ENCODE measurements around the gene SMIM5.
"Not testable (repeated sequence)": the region's sequence is repeated elsewhere in the genome, so short reads cannot be mapped to it uniquely, and the experiment has no call there.

The SMIM5 gene

GRCh38 chr17:75626496-75627038 is 6.7 kb upstream of the SMIM5 start:
- no peak for DNase-seq

GRCh38 chr17:75627094-75627493 is 6.1 kb upstream of the SMIM5 start:
- no peak for DNase-seq

- no peak for DNase-seq
Measured at GRCh38 chr17:75628425-75628824, 4.8 kb upstream of the SMIM5 start.

GRCh38 chr17:75629157-75629556 is 4.1 kb upstream of the SMIM5 start:
- no peak for DNase-seq

- no peak for DNase-seq
Measured at GRCh38 chr17:75630071-75630917, 2.9 kb upstream of the SMIM5 start.

- DNase-seq, result no peak
Measured at GRCh38 chr17:75631353-75631752, 1.9 kb upstream of the SMIM5 start.

GRCh38 chr17:75632428-75632827 is 806 bp upstream of the SMIM5 start:
- no peak for DNase-seq

GRCh38 chr17:75633486-75634375 is 497 bp downstream of the SMIM5 start:
- DNase-seq, result peak; percentile 51 to 57

GRCh38 chr17:75634376-75634740 is 1.1 kb downstream of the SMIM5 start:
- no peak for DNase-seq

GRCh38 chr17:75634754-75635609 is 1.7 kb downstream of the SMIM5 start:
- DNase-seq, result no peak

- no peak for DNase-seq
Measured at GRCh38 chr17:75635610-75636202, 2.5 kb downstream of the SMIM5 start.

GRCh38 chr17:75636381-75637142 is 3.3 kb downstream of the SMIM5 start:
- DNase-seq, result no peak

GRCh38 chr17:75637143-75637538 is 3.9 kb downstream of the SMIM5 start:
- DNase-seq, result no peak

GRCh38 chr17:75637551-75637950 is 4.3 kb downstream of the SMIM5 start:
- no peak for DNase-seq

GRCh38 chr17:75638039-75638438 is 4.8 kb downstream of the SMIM5 start:
- not testable (repeated sequence) for DNase-seq

- DNase-seq, result no peak
Measured at GRCh38 chr17:75638893-75639292, 5.7 kb downstream of the SMIM5 start.

GRCh38 chr17:75639327-75639726 is 6.1 kb downstream of the SMIM5 start:
- DNase-seq, result no peak

- no peak for DNase-seq
Measured at GRCh38 chr17:75639771-75640555, 6.7 kb downstream of the SMIM5 start.

- DNase-seq, result no peak
Measured at GRCh38 chr17:75640556-75641119, 7.4 kb downstream of the SMIM5 start.

- no peak for DNase-seq
Measured at GRCh38 chr17:75641343-75641742, 8.1 kb downstream of the SMIM5 start.

Measured in CD4-positive, alpha-beta T cell treated with Interleukin-4 for 1 hour (primary cell).